H1 (cell line): ENCODE data around the gene LRP1-AS.

Experiments used
- EZH2 ChIP-seq: fragments of 200-600 bp; sonication (generic); IDR thresholded peaks from 2 replicates; pipeline ENCODE4 v1.7.1; 2012; ENCODE audit warnings: low read depth, mild to moderate bottlenecking, moderate library complexity, low read length, inconsistent platforms; ENCODE audit not compliant: severe bottlenecking
- POLR2AphosphoS5 ChIP-seq: IDR thresholded peaks from 2 replicates; pipeline ENCODE4 v1.6.1; 2011; ENCODE audit warnings: low read depth, low read length
- SIX5 ChIP-seq: IDR thresholded peaks from 2 replicates; pipeline ENCODE4 v1.6.1; 2011; ENCODE audit warnings: mild to moderate bottlenecking, low read depth, low read length
- TF ChIP-seq, protein P1 (sequence below), 3 experiments: IDR thresholded peaks; 1 replicate in 2 of 3; 2 replicates in 1 of 3; pipeline versions ENCODE4 v1.5.1 to v1.6.1; 2011; ENCODE audit warnings: low read length in 3 of 3, mild to moderate bottlenecking in 3 of 3, inconsistent platforms in 2 of 3, low read depth in 1 of 3, moderate library complexity in 1 of 3; ENCODE audit not compliant: insufficient read depth in 1 of 3; ENCODE audit errors: control extremely low read depth in 1 of 3

DNA sequence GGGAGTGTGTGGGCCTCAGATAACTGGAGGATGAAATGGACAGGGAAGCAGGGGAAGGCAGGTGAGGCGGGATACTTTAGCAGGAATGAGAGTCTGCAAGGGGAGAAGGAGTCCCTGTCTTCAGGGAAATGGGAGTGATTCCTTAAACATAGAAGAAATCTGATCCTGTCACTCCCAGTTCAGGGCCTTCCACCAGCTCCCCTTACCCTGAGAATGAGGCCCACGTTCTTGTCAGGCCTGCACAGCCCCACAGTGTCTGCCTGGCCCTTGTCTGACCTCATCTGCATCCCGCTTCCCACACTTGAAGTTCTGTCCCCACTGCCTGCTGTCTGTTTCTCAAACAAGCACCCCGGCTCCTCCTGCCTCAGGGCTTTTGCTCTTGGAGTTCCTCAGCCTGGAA lies 12.6 kb upstream of the LRP1-AS start:
- TF ChIP-seq SIX5 (no peak), EZH2 (no peak), POLR2AphosphoS5 (no peak)
- TF ChIP-seq, protein P1, sequence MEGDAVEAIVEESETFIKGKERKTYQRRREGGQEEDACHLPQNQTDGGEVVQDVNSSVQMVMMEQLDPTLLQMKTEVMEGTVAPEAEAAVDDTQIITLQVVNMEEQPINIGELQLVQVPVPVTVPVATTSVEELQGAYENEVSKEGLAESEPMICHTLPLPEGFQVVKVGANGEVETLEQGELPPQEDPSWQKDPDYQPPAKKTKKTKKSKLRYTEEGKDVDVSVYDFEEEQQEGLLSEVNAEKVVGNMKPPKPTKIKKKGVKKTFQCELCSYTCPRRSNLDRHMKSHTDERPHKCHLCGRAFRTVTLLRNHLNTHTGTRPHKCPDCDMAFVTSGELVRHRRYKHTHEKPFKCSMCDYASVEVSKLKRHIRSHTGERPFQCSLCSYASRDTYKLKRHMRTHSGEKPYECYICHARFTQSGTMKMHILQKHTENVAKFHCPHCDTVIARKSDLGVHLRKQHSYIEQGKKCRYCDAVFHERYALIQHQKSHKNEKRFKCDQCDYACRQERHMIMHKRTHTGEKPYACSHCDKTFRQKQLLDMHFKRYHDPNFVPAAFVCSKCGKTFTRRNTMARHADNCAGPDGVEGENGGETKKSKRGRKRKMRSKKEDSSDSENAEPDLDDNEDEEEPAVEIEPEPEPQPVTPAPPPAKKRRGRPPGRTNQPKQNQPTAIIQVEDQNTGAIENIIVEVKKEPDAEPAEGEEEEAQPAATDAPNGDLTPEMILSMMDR (IDR thresholded peaks at IDR 0.05; ENCODE audit: control extremely low read depth in 1 of 3, insufficient read depth in 1 of 3, low read depth in 1 of 3, low read length in 3 of 3) = no peak
